ENCODE measurements around the gene ADAM33. TPM values are rescaled to one million over a fixed set of nuclear protein-coding genes. Genes with fewer than 3 reads are reported as not detected.

The ADAM33 gene
- total and polyA plus RNA-seq, 2 of the 13 experiments (the other 11 are each of a cell fraction or from before 2014, with no cell fraction given): not detected

DNA sequence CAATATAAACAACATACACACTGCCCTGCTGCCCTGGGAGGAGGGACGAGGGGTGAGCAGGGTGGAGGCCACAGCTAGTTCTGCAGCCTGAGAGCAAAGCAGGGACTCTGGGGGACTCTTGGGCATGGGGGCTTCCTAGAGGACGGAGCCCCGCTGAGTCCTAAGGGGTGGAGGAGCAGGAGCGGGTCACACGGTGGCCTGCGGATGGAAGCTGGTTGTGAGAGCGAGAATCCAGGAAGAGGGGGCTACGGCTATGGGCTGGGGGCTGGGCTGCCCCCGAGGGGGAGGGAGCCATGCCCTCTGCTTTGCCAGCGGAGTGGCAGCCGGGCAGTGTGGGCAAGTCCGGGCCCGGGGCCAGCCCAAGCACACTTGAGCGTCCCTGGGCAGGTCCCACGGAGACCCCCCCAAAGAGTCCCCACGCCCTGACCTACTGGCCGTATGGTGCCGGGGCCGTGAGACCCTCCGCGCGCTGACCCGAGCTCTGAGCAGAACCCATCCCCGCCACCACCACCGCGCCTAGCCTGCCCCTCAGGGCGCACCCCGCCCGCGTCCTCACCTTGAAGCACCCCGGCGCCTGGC lies 369 bp downstream of the ADAM33 start:
- no peak overlapping the region for H2AFZ ChIP-seq (ENCODE audit: low read length)
- no peak overlapping the region; a peak in 1 of 6 replicates for H3K4me3 ChIP-seq (replicated peaks in 1 of 3; ENCODE audit: insufficient read depth in 1 of 3, low read depth in 2 of 3, low read length in 3 of 3)
- ATAC-seq: no peak; the same call in 2 of the 3 replicates
- intact Hi-C loops (cut with micrococcal nuclease; ENCODE audit: unreplicated experiment): no loop called here
- H3K27ac ChIP-seq (ENCODE audit: extremely low read length, insufficient read depth, low read length): no peak overlapping the region
- no peaks in the 10 kb centered on the region for H3K36me3 ChIP-seq (replicated peaks in 1 of 2; ENCODE audit: control insufficient read depth in 1 of 2, insufficient read depth in 2 of 2, low read length in 2 of 2)
- no peaks in the 10 kb centered on the region for H4K20me1 ChIP-seq (ENCODE audit: insufficient read depth, low read length)
- peaks cover 36 to 81% of the 10 kb centered on the region in 2 experiments for H3K27me3 ChIP-seq (ENCODE audit: control insufficient read depth in 1 of 2, insufficient read depth in 2 of 2, low read length in 2 of 2)
- ChIA-PET POLR2A (no interaction called here), CTCF (ENCODE audit: low intra/inter-chr PET ratio, low total read pairs) (no interaction called here)
- H3K9me3 ChIP-seq (ENCODE audit: low read length): no peaks in the 10 kb centered on the region
- no TSS peak for BruUV-seq (replicated peaks)
- 0 out of 2 replicates have a peak, but pooled peaks cover 9% of the 10 kb centered on the region for H3K4me1 ChIP-seq (ENCODE audit: insufficient read depth, low read length)
- no peak for DNase-seq (ENCODE audit: low spot score)
- H3K79me2 ChIP-seq (ENCODE audit: insufficient read depth, low read length): no peaks in the 10 kb centered on the region
- 58% methylated on average over 19 of the region's 32 CpGs for WGBS (ENCODE audit: low lambda C conversion rate)
- 0 out of 2 replicates have a peak, but pooled peaks have one; percentile 12 for TF ChIP-seq KDM2A (CRISPR knock-in tag; IDR thresholded peaks at IDR 0.05; ENCODE audit: borderline replicate concordance, low read depth)
- TF ChIP-seq GPN1 (CRISPR knock-in tag; IDR thresholded peaks at IDR 0.05; ENCODE audit: borderline replicate concordance): peak; percentile 65; the same call in 1 of the 2 replicates
- no peak for TF ChIP-seq SNRNP70 (IDR thresholded peaks at IDR 0.05; ENCODE audit: low read depth, low read length)
- TF ChIP-seq ZNF333 (CRISPR knock-in tag; IDR thresholded peaks at IDR 0.05; ENCODE audit: borderline replicate concordance): peak; percentile 51; the same call in 1 of the 2 replicates
- TF ChIP-seq ZNF263 (CRISPR knock-in tag; IDR thresholded peaks at IDR 0.05): peak; percentile 18; the same call in 1 of the 2 replicates
- no peak for TF ChIP-seq ZNF550 (CRISPR knock-in tag; IDR thresholded peaks at IDR 0.05; ENCODE audit: borderline replicate concordance)
- 0 out of 2 replicates have a peak, but pooled peaks have one; percentile 14 for TF ChIP-seq RXRA (CRISPR knock-in tag; IDR thresholded peaks at IDR 0.05)
- TF ChIP-seq, protein P1, sequence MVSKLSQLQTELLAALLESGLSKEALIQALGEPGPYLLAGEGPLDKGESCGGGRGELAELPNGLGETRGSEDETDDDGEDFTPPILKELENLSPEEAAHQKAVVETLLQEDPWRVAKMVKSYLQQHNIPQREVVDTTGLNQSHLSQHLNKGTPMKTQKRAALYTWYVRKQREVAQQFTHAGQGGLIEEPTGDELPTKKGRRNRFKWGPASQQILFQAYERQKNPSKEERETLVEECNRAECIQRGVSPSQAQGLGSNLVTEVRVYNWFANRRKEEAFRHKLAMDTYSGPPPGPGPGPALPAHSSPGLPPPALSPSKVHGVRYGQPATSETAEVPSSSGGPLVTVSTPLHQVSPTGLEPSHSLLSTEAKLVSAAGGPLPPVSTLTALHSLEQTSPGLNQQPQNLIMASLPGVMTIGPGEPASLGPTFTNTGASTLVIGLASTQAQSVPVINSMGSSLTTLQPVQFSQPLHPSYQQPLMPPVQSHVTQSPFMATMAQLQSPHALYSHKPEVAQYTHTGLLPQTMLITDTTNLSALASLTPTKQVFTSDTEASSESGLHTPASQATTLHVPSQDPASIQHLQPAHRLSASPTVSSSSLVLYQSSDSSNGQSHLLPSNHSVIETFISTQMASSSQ (IDR thresholded peaks at IDR 0.05; ENCODE audit: low read depth): no peak
- TF ChIP-seq, protein P1 (CRISPR knock-in tag; IDR thresholded peaks at IDR 0.05; ENCODE audit: borderline replicate concordance): 0 out of 2 replicates have a peak, but pooled peaks have one; percentile 13
- TF ChIP-seq ZNF772 (CRISPR knock-in tag; IDR thresholded peaks at IDR 0.05): 0 out of 2 replicates have a peak, but pooled peaks have one; percentile 12
- 0 out of 2 replicates have a peak, but pooled peaks have one; percentile 17 for TF ChIP-seq HOXA3 (CRISPR knock-in tag; IDR thresholded peaks at IDR 0.05)
- TF ChIP-seq ZFP37 (CRISPR knock-in tag; IDR thresholded peaks at IDR 0.05; ENCODE audit: borderline replicate concordance): no peak
- TF ChIP-seq, protein P2, sequence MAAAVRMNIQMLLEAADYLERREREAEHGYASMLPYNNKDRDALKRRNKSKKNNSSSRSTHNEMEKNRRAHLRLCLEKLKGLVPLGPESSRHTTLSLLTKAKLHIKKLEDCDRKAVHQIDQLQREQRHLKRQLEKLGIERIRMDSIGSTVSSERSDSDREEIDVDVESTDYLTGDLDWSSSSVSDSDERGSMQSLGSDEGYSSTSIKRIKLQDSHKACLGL (CRISPR knock-in tag; IDR thresholded peaks at IDR 0.05): 0 out of 2 replicates have a peak, but pooled peaks have one; percentile 24
- in situ Hi-C loops (cut with HindIII; ENCODE audit: extremely low pct_ligation_motif_present, low pct_unique_long_range_greater_than_20kb): no loop called here
- no peak overlapping the region for H3K9ac ChIP-seq (ENCODE audit: insufficient read depth, low read depth, low read length)
- peak overlapping the region; percentile 46 for H3K4me2 ChIP-seq (ENCODE audit: low read depth, low read length)
- FAIRE-seq: no peak
